ENCODE results near the gene BZW1.
"Not testable (repeated sequence)": the region's sequence is repeated elsewhere in the genome, so short reads cannot be mapped to it uniquely, and the experiment has no call there.

BZW1 gene

GRCh38 chr2:200794143-200794542 lies 17.6 kb upstream of the BZW1 start:
- DNase-seq, result no peak

- no peak for DNase-seq
Observed at GRCh38 chr2:200795028-200795440, 16.7 kb upstream of the BZW1 start.

GRCh38 chr2:200796561-200796960 lies 15.1 kb upstream of the BZW1 start:
- DNase-seq, result no peak

GRCh38 chr2:200797242-200797770 lies 14.4 kb upstream of the BZW1 start:
- no peak for DNase-seq

GRCh38 chr2:200798514-200798913 lies 13.2 kb upstream of the BZW1 start:
- no peak for DNase-seq

GRCh38 chr2:200800458-200800857 lies 11.3 kb upstream of the BZW1 start:
- no peak for DNase-seq

GRCh38 chr2:200801431-200801830 lies 10.3 kb upstream of the BZW1 start:
- DNase-seq, result not testable (repeated sequence)

- no peak for DNase-seq
Observed at GRCh38 chr2:200809506-200810251, 2.0 kb upstream of the BZW1 start.

- DNase-seq, result no peak
Observed at GRCh38 chr2:200810252-200810997, 1.3 kb upstream of the BZW1 start.

- no peak for DNase-seq
Observed at GRCh38 chr2:200810998-200811332, 745 bp upstream of the BZW1 start.

- DNase-seq, result no peak
Observed at GRCh38 chr2:200812122-200813022, 662 bp downstream of the BZW1 start.

- DNase-seq, result no peak
Observed at GRCh38 chr2:200814276-200814815, 2.6 kb downstream of the BZW1 start.

GRCh38 chr2:200814917-200815316 lies 3.2 kb downstream of the BZW1 start:
- DNase-seq, result no peak

- not testable (repeated sequence) for DNase-seq
Observed at GRCh38 chr2:200818732-200819131, 7.0 kb downstream of the BZW1 start.

GRCh38 chr2:200820573-200821234 lies 9.0 kb downstream of the BZW1 start:
- DNase-seq, result no peak

- no peak for DNase-seq
Observed at GRCh38 chr2:200821686-200822245, 10.1 kb downstream of the BZW1 start.

GRCh38 chr2:200828104-200828503 lies 16.4 kb downstream of the BZW1 start:
- DNase-seq, result no peak

GRCh38 chr2:200828572-200829257 lies 17.0 kb downstream of the BZW1 start:
- no peak for DNase-seq

GRCh38 chr2:200829258-200829655 lies 17.5 kb downstream of the BZW1 start:
- no peak for DNase-seq

- no peak for DNase-seq
Observed at GRCh38 chr2:200834701-200835100, 23.0 kb downstream of the BZW1 start.

GRCh38 chr2:200839513-200839912 lies 27.8 kb downstream of the BZW1 start:
- DNase-seq, result no peak

Measured in NCI-H1694 (cell line).